PFSK-1 (cell line): ENCODE results near the gene GSTO2.

Source experiments
- FOXP2 ChIP-seq: optimal IDR thresholded peaks from 2 replicates; pipeline ENCODE3; 2011; ENCODE audit warnings: borderline replicate concordance, control low read depth, inconsistent platforms; ENCODE audit not compliant: insufficient read depth; ENCODE audit errors: extremely low read length, extremely low read depth
- POLR2AphosphoS5 ChIP-seq: IDR thresholded peaks from 2 replicates; pipeline ENCODE4 v1.6.1; 2012; ENCODE audit warnings: low read depth, mild to moderate bottlenecking, control low read depth, low read length, moderate library complexity
- REST ChIP-seq, 2 experiments: IDR thresholded peaks; 2 replicates each; pipeline versions ENCODE4 v1.6.1 to v1.8.0; 2011 to 2012; ENCODE audit warnings: low read depth in 2 of 2, low read length in 2 of 2, control low read depth in 1 of 2, inconsistent platforms in 1 of 2, mild to moderate bottlenecking in 1 of 2, moderate library complexity in 1 of 2; ENCODE audit not compliant: insufficient read depth in 1 of 2
- SIN3A ChIP-seq: IDR thresholded peaks from 2 replicates; pipeline ENCODE4 v1.6.1; 2012; ENCODE audit warnings: mild to moderate bottlenecking, low read length, moderate library complexity, borderline replicate concordance; ENCODE audit not compliant: insufficient read depth
- TAF1 ChIP-seq: IDR thresholded peaks from 2 replicates; pipeline ENCODE4 v1.6.1; 2012; ENCODE audit warnings: low read length, control low read depth, borderline replicate concordance; ENCODE audit not compliant: insufficient read depth

Gene GSTO2

DNA sequence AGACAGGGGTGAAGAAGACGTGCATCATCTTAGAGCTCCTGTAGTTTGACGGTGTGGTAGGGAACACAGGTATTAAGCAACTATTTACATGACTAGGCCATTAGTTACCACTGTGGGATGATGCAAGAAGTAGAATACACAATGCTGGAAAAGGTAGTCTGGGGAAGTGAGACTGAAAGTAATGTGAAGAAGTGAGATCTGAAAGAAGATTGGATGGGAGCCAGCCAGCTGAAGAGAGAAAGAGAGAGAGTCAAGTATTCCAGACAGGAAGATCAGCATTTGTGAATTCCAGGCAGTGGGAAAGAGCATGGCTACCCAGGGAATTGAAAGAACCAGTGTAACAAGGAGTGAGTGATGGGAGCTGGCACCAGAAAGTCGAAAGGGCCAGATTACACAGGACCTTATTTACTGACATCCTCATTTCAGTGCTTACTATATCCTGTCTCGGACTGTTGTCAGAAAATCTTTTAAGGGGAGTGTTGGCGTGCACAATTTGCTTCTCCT, 80.7 kb downstream of the GSTO2 start:
- TF ChIP-seq REST (IDR thresholded peaks at IDR 0.05; ENCODE audit: insufficient read depth in 1 of 2, low read depth in 2 of 2, low read length in 2 of 2) (no peak), FOXP2 (no peak), SIN3A (no peak), POLR2AphosphoS5 (no peak), TAF1 (no peak)

- no peak for TF ChIP-seq POLR2AphosphoS5
- TF ChIP-seq REST (IDR thresholded peaks at IDR 0.05; ENCODE audit: insufficient read depth in 1 of 2, low read depth in 2 of 2, low read length in 2 of 2): no peak
- TF ChIP-seq FOXP2: no peak
- no peak for TF ChIP-seq SIN3A
- no peak for TF ChIP-seq TAF1
Measured at GRCh38 chr10:104350127-104350635, 81.2 kb downstream of the GSTO2 start.

GRCh38 chr10:104351061-104351702, 82.2 kb downstream of the GSTO2 start:
- TF ChIP-seq SIN3A: no peak
- TF ChIP-seq POLR2AphosphoS5: no peak
- TF ChIP-seq REST (IDR thresholded peaks at IDR 0.05; ENCODE audit: insufficient read depth in 1 of 2, low read depth in 2 of 2, low read length in 2 of 2): no peak
- no peak for TF ChIP-seq TAF1
- TF ChIP-seq FOXP2: no peak

DNA sequence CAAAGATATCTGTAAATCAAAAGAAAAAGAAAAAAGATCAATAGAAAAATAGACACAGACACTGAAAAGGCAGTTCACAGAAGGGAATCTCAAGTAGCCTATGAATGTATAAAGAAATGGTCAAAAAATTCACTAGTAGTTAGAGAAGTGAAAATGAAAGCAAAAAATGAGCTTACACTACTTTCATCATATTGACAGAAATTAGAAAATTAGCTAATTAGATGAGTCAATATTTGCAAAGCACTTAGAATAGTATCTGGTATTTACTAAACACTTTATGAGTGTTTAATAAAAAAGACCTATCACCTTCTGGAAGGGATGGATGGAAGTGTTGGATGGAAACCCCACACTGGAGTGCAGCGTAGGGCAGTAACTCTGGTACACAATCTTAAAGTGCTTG, 82.9 kb downstream of the GSTO2 start:
- TF ChIP-seq SIN3A (no peak), FOXP2 (no peak), REST (IDR thresholded peaks at IDR 0.05; ENCODE audit: insufficient read depth in 1 of 2, low read depth in 2 of 2, low read length in 2 of 2) (no peak), TAF1 (no peak), POLR2AphosphoS5 (no peak)
